DOHH2 (cell line): ENCODE data around the gene AAMP.

Experiments used
- CTCF ChIP-seq: fragments of 200-600 bp; sonication (generic); IDR thresholded peaks from one replicate; pipeline ENCODE4 v1.5.1; 2014; ENCODE audit warnings: antibody characterized with exemption, mild to moderate bottlenecking, low read depth, low read length; ENCODE audit not compliant: poor library complexity, severe bottlenecking
- EZH2phosphoT487 ChIP-seq: fragments of 200-600 bp; sonication (generic); IDR thresholded peaks from 2 replicates; pipeline ENCODE4 v1.6.1; 2017; ENCODE audit warnings: borderline replicate concordance, mild to moderate bottlenecking, antibody characterized with exemption, low read length, moderate library complexity, mixed read lengths

GRCh38 chr2:218223046-218223445 lies 46.9 kb downstream of the AAMP start:
- TF ChIP-seq CTCF, result no peak
- no peak for TF ChIP-seq EZH2phosphoT487
